RWPE2 (cell line): ENCODE data around the gene UHRF1.

Experiments used
- ATAC-seq: fragments of 200-7000 bp; cut with Tn5 transposase; 3 replicates; pipeline ENCODE4 v1.9.1; 2021; ENCODE audit warnings: low read depth
- DNase-seq: peaks from one replicate; pipeline ENCODE4 v3.0.0-alpha.2; 2020; ENCODE audit warnings: low spot score
- H3K27ac ChIP-seq: fragments of 450-650 bp; 2 replicates; pipeline ENCODE4 v1.5.1; 2017; ENCODE audit warnings: mild to moderate bottlenecking; ENCODE audit not compliant: poor library complexity, severe bottlenecking
- H3K27me3 ChIP-seq: fragments of 250-450 bp; sonication (Bioruptor Pico); 2 replicates; pipeline ENCODE4 v1.5.1; 2021; ENCODE audit warnings: mild to moderate bottlenecking, moderate library complexity; ENCODE audit not compliant: insufficient read depth, poor library complexity, severe bottlenecking
- H3K36me3 ChIP-seq: fragments of 250-450 bp; sonication (Bioruptor Pico); 2 replicates; pipeline ENCODE4 v1.5.1; 2020; ENCODE audit warnings: low read depth, mild to moderate bottlenecking, moderate library complexity
- H3K4me1 ChIP-seq: fragments of 250-450 bp; sonication (Bioruptor Pico); 2 replicates; pipeline ENCODE4 v1.5.1; 2021; ENCODE audit warnings: mild to moderate bottlenecking, moderate library complexity; ENCODE audit not compliant: insufficient read depth, poor library complexity, severe bottlenecking
- H3K4me3 ChIP-seq: fragments of 250-450 bp; sonication (Bioruptor Pico); 2 replicates; pipeline ENCODE4 v1.5.1; 2021; ENCODE audit warnings: mild to moderate bottlenecking, moderate library complexity; ENCODE audit not compliant: severe bottlenecking
- H3K9me3 ChIP-seq: fragments of 250-450 bp; sonication (Bioruptor Pico); 2 replicates; pipeline ENCODE4 v1.5.1; 2021; ENCODE audit warnings: mild to moderate bottlenecking, moderate library complexity; ENCODE audit not compliant: severe bottlenecking
- CTCF ChIP-seq: fragments of 450-650 bp; IDR thresholded peaks from one replicate; pipeline ENCODE4 v1.5.1; 2017; ENCODE audit warnings: mild to moderate bottlenecking, moderate library complexity; ENCODE audit not compliant: poor library complexity, severe bottlenecking

The UHRF1 gene

DNA sequence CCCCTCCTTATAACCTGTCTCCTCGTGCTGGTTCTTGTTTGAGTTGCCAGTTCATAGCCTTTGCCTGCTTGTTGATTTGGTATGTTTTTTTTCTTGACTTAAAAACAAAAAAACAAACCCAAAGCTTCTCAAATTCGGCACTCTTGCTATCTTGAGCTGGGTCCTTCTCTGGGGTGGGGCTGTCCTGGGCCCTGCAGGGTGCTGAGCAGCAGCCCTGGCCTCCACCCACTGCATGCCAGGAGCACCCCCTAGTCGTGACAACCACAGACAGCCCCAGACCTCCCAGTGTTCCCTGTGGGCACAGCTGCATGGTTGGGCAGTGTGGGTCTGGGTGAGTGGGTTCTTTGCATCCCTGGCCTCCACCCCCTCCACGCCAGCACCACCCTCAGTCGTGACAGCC lies 87.4 kb downstream of the UHRF1 start:
- no peak overlapping the region for H3K27ac ChIP-seq
- no peak for DNase-seq
- no peaks in the 10 kb centered on the region; the same call in 1 of the 2 replicates for H3K36me3 ChIP-seq

GRCh38 chr19:4997297-4997696 lies 88.0 kb downstream of the UHRF1 start:
- Histone ChIP-seq H3K4me1 (peaks cover 8% of the 10 kb centered on the region), H3K9me3 (no peaks in the 10 kb centered on the region), H3K27ac (no peak overlapping the region), H3K4me3 (no peak overlapping the region), H3K27me3 (no peaks in the 10 kb centered on the region), H3K36me3 (no peaks in the 10 kb centered on the region)
- ATAC-seq, result no peak
- TF ChIP-seq CTCF, result no peak
- no peak for DNase-seq

More for the DNA sequence above, 87.4 kb downstream of the UHRF1 start:
- no peak overlapping the region for H3K4me3 ChIP-seq
- ATAC-seq, result no peak
- TF ChIP-seq CTCF, result no peak
- no peaks in the 10 kb centered on the region for H3K27me3 ChIP-seq
- H3K4me1 ChIP-seq, result peaks cover 2% of the 10 kb centered on the region
- no peaks in the 10 kb centered on the region for H3K9me3 ChIP-seq

- no peak for TF ChIP-seq CTCF
- peaks cover 12% of the 10 kb centered on the region for H3K4me1 ChIP-seq
- no peaks in the 10 kb centered on the region for H3K27me3 ChIP-seq
- DNase-seq, result no peak
- H3K4me3 ChIP-seq, result no peak overlapping the region
- H3K36me3 ChIP-seq, result no peaks in the 10 kb centered on the region
- no peak for ATAC-seq
- no peak overlapping the region for H3K27ac ChIP-seq
- H3K9me3 ChIP-seq, result no peaks in the 10 kb centered on the region
Observed at GRCh38 chr19:5000120-5000611, 90.9 kb downstream of the UHRF1 start.

- 0 out of 3 replicates have a peak, but pooled peaks have one; percentile 27 for ATAC-seq
- DNase-seq, result no peak
- peak; percentile 49 for TF ChIP-seq CTCF
- Histone ChIP-seq H3K27me3 (no peaks in the 10 kb centered on the region), H3K4me1 (peaks cover 12% of the 10 kb centered on the region), H3K4me3 (no peak overlapping the region), H3K27ac (peak overlapping the region; percentile 65), H3K36me3 (no peaks in the 10 kb centered on the region), H3K9me3 (no peaks in the 10 kb centered on the region)
Observed at GRCh38 chr19:5001615-5002014, 92.3 kb downstream of the UHRF1 start.

DNA sequence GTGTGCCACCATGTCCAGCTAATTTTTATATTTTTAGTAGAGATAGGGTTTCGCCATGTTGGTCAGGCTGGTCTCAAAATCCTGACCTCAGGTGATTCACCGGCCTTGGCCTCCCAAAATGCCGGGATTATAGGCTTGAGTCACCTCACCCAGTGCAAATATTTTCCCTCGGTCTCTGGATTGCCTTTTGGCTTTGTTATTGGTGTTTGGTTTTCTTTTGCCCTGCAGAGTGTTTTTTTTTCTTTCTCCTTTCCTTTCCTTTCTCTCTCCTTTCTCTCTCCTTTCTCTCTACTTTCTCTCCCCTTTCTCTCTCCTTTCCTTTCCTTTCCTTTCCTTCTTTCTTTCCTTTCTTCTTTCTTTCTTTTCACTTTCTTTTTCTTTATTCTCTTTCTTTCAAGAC lies 92.8 kb downstream of the UHRF1 start:
- peaks cover 12% of the 10 kb centered on the region for H3K4me1 ChIP-seq
- no peaks in the 10 kb centered on the region for H3K27me3 ChIP-seq
- peak overlapping the region; percentile 65 for H3K27ac ChIP-seq
- H3K9me3 ChIP-seq, result no peaks in the 10 kb centered on the region
- ATAC-seq, result peak; percentile 80
- TF ChIP-seq CTCF, result no peak
- DNase-seq, result no peak
- H3K4me3 ChIP-seq, result no peak overlapping the region
- H3K36me3 ChIP-seq, result no peaks in the 10 kb centered on the region
